Urinary bladder (tissue), 4 donors: ENCODE measurements around the gene RUFY1. TPM values are rescaled to one million over a fixed set of nuclear protein-coding genes. Genes with fewer than 3 reads are reported as not detected.

Experiments used
- DNase-seq: peaks from one replicate; pipeline ENCODE4 v3.0.0-alpha.2; 2015; ENCODE audit errors: extremely low spot score
- H3K27ac ChIP-seq: one replicate; pipeline ENCODE4 v1.5.1; 2013; ENCODE audit warnings: low read depth, mild to moderate bottlenecking, moderate library complexity
- H3K36me3 ChIP-seq: one replicate; pipeline ENCODE4 v1.6.1; 2013; ENCODE audit warnings: mild to moderate bottlenecking, moderate library complexity; ENCODE audit not compliant: insufficient read depth
- H3K4me1 ChIP-seq: one replicate; pipeline ENCODE4 v1.6.1; 2013; ENCODE audit warnings: mild to moderate bottlenecking, moderate library complexity; ENCODE audit not compliant: insufficient read depth
- H3K4me3 ChIP-seq: one replicate; pipeline ENCODE4 v1.5.1; 2013; ENCODE audit warnings: low read depth, low read length
- WGBS: extraction: QIAGEN DNeasy Blood & Tissue Kit; methylation state at CpG from one replicate; pipeline ENCODE4 v1.1.7; 2013; 5-methylcytosine and 5-hydroxymethylcytosine counted together
- polyA plus RNA-seq: library from polyadenylated mRNA; stranded (reverse); fragments of 200-250 nt; gene quantifications from one replicate; pipeline ENCODE4 v1.2.3, GENCODE V29; 2013
- total RNA-seq: library from RNA; depleted of rRNA; stranded (reverse); fragments of >200 nt; gene quantifications from one replicate; pipeline ENCODE4 v1.2.3, GENCODE V29; 2014
- donor health status: healthy with polysubstance abuse.
- donor health status: healthy.

Gene RUFY1
- total and polyA plus RNA-seq, 2 donors = 38.0 to 39.7 TPM

GRCh38 chr5:179601871-179602625 is 51.7 kb downstream of the RUFY1 start:
- Histone ChIP-seq H3K4me3 (no peak overlapping the region), H3K36me3 (no peaks in the 10 kb centered on the region), H3K27ac (no peak overlapping the region), H3K4me1 (no peaks in the 10 kb centered on the region)
- WGBS = 92% methylated on average over 18 of the region's 18 CpGs
- DNase-seq = no peak

GRCh38 chr5:179603308-179603707 is 53.0 kb downstream of the RUFY1 start:
- H3K4me1 ChIP-seq = no peaks in the 10 kb centered on the region
- WGBS = 89% methylated on average over 12 of the region's 12 CpGs
- no peaks in the 10 kb centered on the region for H3K36me3 ChIP-seq
- no peak overlapping the region for H3K4me3 ChIP-seq
- no peak for DNase-seq
- no peak overlapping the region for H3K27ac ChIP-seq

GRCh38 chr5:179605026-179605833 is 54.9 kb downstream of the RUFY1 start:
- no peak for DNase-seq
- 43% methylated on average over 10 of the region's 10 CpGs for WGBS
- Histone ChIP-seq H3K4me3 (no peak overlapping the region), H3K4me1 (no peaks in the 10 kb centered on the region), H3K27ac (no peak overlapping the region), H3K36me3 (peaks cover 1% of the 10 kb centered on the region)

- DNase-seq = no peak
- 83% methylated on average over 21 of the region's 21 CpGs for WGBS
- Histone ChIP-seq H3K36me3 (peaks cover 1% of the 10 kb centered on the region), H3K27ac (no peak overlapping the region), H3K4me3 (no peak overlapping the region), H3K4me1 (no peaks in the 10 kb centered on the region)
These were observed 55.9 kb downstream of the RUFY1 start for GRCh38 chr5:179606071-179606909.

GRCh38 chr5:179606910-179607159 is 56.5 kb downstream of the RUFY1 start:
- 90% methylated on average over 6 of the region's 6 CpGs for WGBS
- no peak overlapping the region for H3K4me3 ChIP-seq
- H3K4me1 ChIP-seq = no peaks in the 10 kb centered on the region
- H3K36me3 ChIP-seq = peaks cover 1% of the 10 kb centered on the region
- no peak overlapping the region for H3K27ac ChIP-seq
- no peak for DNase-seq

- H3K4me1 ChIP-seq = no peaks in the 10 kb centered on the region
These were observed 57.0 kb downstream of the RUFY1 start for GRCh38 chr5:179607160-179607931.

GRCh38 chr5:179608131-179608581 is 57.8 kb downstream of the RUFY1 start:
- WGBS = 44% methylated on average over 5 of the region's 5 CpGs
- H3K4me3 ChIP-seq = no peak overlapping the region
- no peak overlapping the region for H3K27ac ChIP-seq
- H3K36me3 ChIP-seq = peaks cover 1% of the 10 kb centered on the region
- H3K4me1 ChIP-seq = no peaks in the 10 kb centered on the region
- no peak for DNase-seq

More at GRCh38 chr5:179607160-179607931, 57.0 kb downstream of the RUFY1 start:
- WGBS = 66% methylated on average over 19 of the region's 19 CpGs
- Histone ChIP-seq H3K36me3 (peaks cover 1% of the 10 kb centered on the region), H3K27ac (no peak overlapping the region), H3K4me3 (no peak overlapping the region)
- DNase-seq = no peak

GRCh38 chr5:179609834-179610108 is 59.4 kb downstream of the RUFY1 start:
- no peak overlapping the region for H3K4me3 ChIP-seq
- no peak for DNase-seq
- 78% methylated on average over 8 of the region's 8 CpGs for WGBS
- peaks cover 9% of the 10 kb centered on the region for H3K36me3 ChIP-seq
- H3K27ac ChIP-seq = no peak overlapping the region
- no peaks in the 10 kb centered on the region for H3K4me1 ChIP-seq

GRCh38 chr5:179610109-179610902 is 60.0 kb downstream of the RUFY1 start:
- Histone ChIP-seq H3K36me3 (peaks cover 13% of the 10 kb centered on the region), H3K27ac (no peak overlapping the region), H3K4me1 (no peaks in the 10 kb centered on the region), H3K4me3 (no peak overlapping the region)
- DNase-seq = no peak
- 61% methylated on average over 23 of the region's 23 CpGs for WGBS

- no peak for DNase-seq
- peaks cover 14% of the 10 kb centered on the region for H3K36me3 ChIP-seq
- H3K4me3 ChIP-seq = no peak overlapping the region
- H3K4me1 ChIP-seq = no peaks in the 10 kb centered on the region
- no peak overlapping the region for H3K27ac ChIP-seq
These were observed 60.5 kb downstream of the RUFY1 start for GRCh38 chr5:179610903-179611265.

- Histone ChIP-seq H3K36me3 (peaks cover 20% of the 10 kb centered on the region), H3K27ac (no peak overlapping the region), H3K4me1 (no peaks in the 10 kb centered on the region), H3K4me3 (no peak overlapping the region)
- no peak for DNase-seq
- 83% methylated on average over 21 of the region's 21 CpGs for WGBS
These were observed 62.5 kb downstream of the RUFY1 start for GRCh38 chr5:179612577-179613459.

GRCh38 chr5:179613460-179614071 is 63.2 kb downstream of the RUFY1 start:
- H3K4me1 ChIP-seq = no peaks in the 10 kb centered on the region
- peaks cover 20% of the 10 kb centered on the region for H3K36me3 ChIP-seq
- no peak overlapping the region for H3K4me3 ChIP-seq
- no peak for DNase-seq
- no peak overlapping the region for H3K27ac ChIP-seq
- 71% methylated on average over 8 of the region's 8 CpGs for WGBS
